ENCODE data around the gene TMEM170B.
"Not testable (repeated sequence)": the region's sequence is repeated elsewhere in the genome, so short reads cannot be mapped to it uniquely, and the experiment has no call there.

Gene TMEM170B

GRCh38 chr6:11528996-11529395, 8.6 kb upstream of the TMEM170B start:
- no peak for DNase-seq (ENCODE audit: low read depth in 2 of 2)

- DNase-seq (ENCODE audit: low read depth in 2 of 2), result no peak
Observed at GRCh38 chr6:11532097-11532496, 5.5 kb upstream of the TMEM170B start.

- no peak for DNase-seq (ENCODE audit: low read depth in 2 of 2)
Observed at GRCh38 chr6:11534561-11534960, 3.0 kb upstream of the TMEM170B start.

GRCh38 chr6:11535801-11536230, 1.7 kb upstream of the TMEM170B start:
- DNase-seq (ENCODE audit: low read depth in 2 of 2), result no peak

GRCh38 chr6:11536795-11537194, 754 bp upstream of the TMEM170B start:
- no peak for DNase-seq (ENCODE audit: low read depth in 2 of 2)

- peak in 1 of 2 donors; percentile 5 for DNase-seq (ENCODE audit: low read depth in 2 of 2)
Observed at GRCh38 chr6:11538052-11538818, 686 bp downstream of the TMEM170B start.

GRCh38 chr6:11538819-11539468, 1.4 kb downstream of the TMEM170B start:
- DNase-seq (ENCODE audit: low read depth in 2 of 2), result no peak

GRCh38 chr6:11542863-11543262, 5.3 kb downstream of the TMEM170B start:
- no peak for DNase-seq (ENCODE audit: low read depth in 2 of 2)

- no peak for DNase-seq (ENCODE audit: low read depth in 2 of 2)
Observed at GRCh38 chr6:11543919-11544518, 6.5 kb downstream of the TMEM170B start.

- DNase-seq (ENCODE audit: low read depth in 2 of 2), result not testable (repeated sequence)
Observed at GRCh38 chr6:11547846-11548245, 10.3 kb downstream of the TMEM170B start.

- not testable (repeated sequence) for DNase-seq (ENCODE audit: low read depth in 2 of 2)
Observed at GRCh38 chr6:11548578-11548977, 11.0 kb downstream of the TMEM170B start.

- DNase-seq (ENCODE audit: low read depth in 2 of 2), result no peak
Observed at GRCh38 chr6:11551053-11551452, 13.5 kb downstream of the TMEM170B start.

- DNase-seq (ENCODE audit: low read depth in 2 of 2), result no peak
Observed at GRCh38 chr6:11552442-11552841, 14.9 kb downstream of the TMEM170B start.

- no peak for DNase-seq (ENCODE audit: low read depth in 2 of 2)
Observed at GRCh38 chr6:11553824-11554223, 16.3 kb downstream of the TMEM170B start.

- no peak for DNase-seq (ENCODE audit: low read depth in 2 of 2)
Observed at GRCh38 chr6:11556309-11556708, 18.8 kb downstream of the TMEM170B start.

GRCh38 chr6:11563793-11564192, 26.2 kb downstream of the TMEM170B start:
- DNase-seq (ENCODE audit: low read depth in 2 of 2), result no peak

GRCh38 chr6:11566609-11567008, 29.1 kb downstream of the TMEM170B start:
- no peak for DNase-seq (ENCODE audit: low read depth in 2 of 2)

GRCh38 chr6:11571073-11571472, 33.5 kb downstream of the TMEM170B start:
- DNase-seq (ENCODE audit: low read depth in 2 of 2), result no peak

GRCh38 chr6:11575408-11576033, 38.0 kb downstream of the TMEM170B start:
- DNase-seq (ENCODE audit: low read depth in 2 of 2), result peak in 1 of 2 donors; percentile 10

- DNase-seq (ENCODE audit: low read depth in 2 of 2), result no peak
Observed at GRCh38 chr6:11580686-11581405, 43.3 kb downstream of the TMEM170B start.

- no peak for DNase-seq (ENCODE audit: low read depth in 2 of 2)
Observed at GRCh38 chr6:11584244-11584643, 46.7 kb downstream of the TMEM170B start.

Measured in stimulated activated CD8-positive, alpha-beta memory T cell treated with anti-CD3 and anti-CD28 coated beads, Interleukin-15, amount 100 ng/mL, for 4 hours (primary cell).